Stimulated activated memory B cell treated with anti-CD40 and anti-IgM and Interleukin-4, amounts not matched to agents 10 μg/mL and 1 μg/mL and 100 μg/mL, for 72 hours (primary cell): ENCODE data around the gene CCND2.

ENCODE experiments used
- ATAC-seq: fragments of 150-1000 bp; cut with Tn5 transposase; 2 replicates; pipeline ENCODE4 v1.10.0; 2021
- H3K27ac Mint-ChIP-seq: one replicate; pipeline ENCODE4 v1.8.0; 2022; ENCODE audit warnings: mild to moderate bottlenecking, mixed read lengths
- H3K27me3 Mint-ChIP-seq: one replicate; pipeline ENCODE4 v1.8.0; 2022; ENCODE audit warnings: mixed read lengths
- H3K36me3 Mint-ChIP-seq: one replicate; pipeline ENCODE4 v1.8.0; 2022; ENCODE audit warnings: mixed read lengths
- H3K4me1 Mint-ChIP-seq: one replicate; pipeline ENCODE4 v1.8.0; 2022; ENCODE audit warnings: mixed read lengths
- H3K4me3 Mint-ChIP-seq: one replicate; pipeline ENCODE4 v1.8.0; 2022; ENCODE audit warnings: mild to moderate bottlenecking, moderate library complexity, mixed read lengths
- H3K9me3 Mint-ChIP-seq: one replicate; pipeline ENCODE4 v1.8.0; 2022; ENCODE audit warnings: mixed read lengths

Gene CCND2

DNA sequence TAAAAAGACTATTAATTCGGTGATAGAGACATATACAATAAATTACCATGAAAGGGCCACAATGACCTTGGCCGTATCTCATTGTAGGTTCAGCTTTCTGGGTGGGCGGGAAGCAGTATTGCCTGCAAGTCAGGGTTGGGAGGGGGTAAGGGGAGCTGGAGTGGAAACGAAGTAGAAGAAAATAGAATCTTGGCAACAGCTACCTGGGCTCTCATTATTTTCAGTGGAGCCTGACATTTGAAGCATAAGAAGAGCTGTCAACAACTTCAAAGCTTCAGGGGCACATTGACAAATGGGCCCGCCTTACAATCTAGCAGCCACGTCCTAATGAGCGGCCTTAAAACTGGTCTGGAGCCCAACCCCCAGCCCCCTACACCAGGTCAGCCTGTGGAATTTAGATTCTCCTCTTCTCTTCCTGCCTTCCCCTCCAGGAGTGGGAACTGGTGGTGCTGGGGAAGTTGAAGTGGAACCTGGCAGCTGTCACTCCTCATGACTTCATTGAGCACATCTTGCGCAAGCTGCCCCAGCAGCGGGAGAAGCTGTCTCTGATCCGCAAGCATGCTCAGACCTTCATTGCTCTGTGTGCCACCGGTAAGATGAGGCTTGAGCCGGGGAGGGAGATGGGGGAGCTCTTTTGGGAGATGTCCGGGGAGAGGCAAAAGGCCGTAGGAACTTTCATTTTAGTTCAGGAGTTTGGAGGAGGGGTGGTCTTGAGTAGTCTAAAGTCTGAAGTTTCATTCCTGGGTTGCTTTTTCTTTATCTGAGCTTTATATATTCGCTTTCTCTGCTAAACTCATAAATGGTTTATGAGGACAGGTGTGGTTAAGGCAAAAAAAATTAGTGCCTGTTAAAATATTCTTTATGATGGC lies 5.0 kb downstream of the CCND2 start:
- Mint-ChIP-seq H3K4me1 (peaks cover 57% of the 10 kb centered on the region), H3K4me3 (no peak overlapping the region), H3K27me3 (no peaks in the 10 kb centered on the region), H3K36me3 (peaks cover 51% of the 10 kb centered on the region), H3K9me3 (no peaks in the 10 kb centered on the region), H3K27ac (no peak overlapping the region)
- no peak for ATAC-seq

DNA sequence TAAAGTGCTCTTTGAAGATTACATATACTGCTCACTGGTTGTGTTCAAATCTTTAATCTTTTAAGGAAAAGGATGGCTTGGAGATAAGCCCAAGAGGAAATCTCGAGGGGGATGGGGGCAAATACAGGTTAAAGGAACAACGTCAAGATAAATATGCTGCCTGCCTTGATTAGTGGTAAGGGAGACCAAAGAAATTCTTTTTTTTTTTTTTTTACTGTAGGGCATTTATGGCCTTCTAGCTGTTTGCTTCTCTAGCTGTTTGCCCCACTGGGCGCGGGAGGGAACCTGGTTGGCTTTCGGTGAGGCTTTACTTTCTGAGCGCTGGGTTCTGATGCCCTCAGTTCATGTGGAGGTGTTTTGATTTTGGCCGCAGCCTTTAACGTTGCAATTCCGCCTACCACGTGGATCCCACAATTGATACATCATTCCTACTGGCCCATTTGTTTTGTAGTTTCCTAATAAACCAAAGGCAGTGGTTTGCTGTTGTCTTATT lies 5.7 kb downstream of the CCND2 start:
- H3K4me3 Mint-ChIP-seq: no peak overlapping the region
- H3K27ac Mint-ChIP-seq: no peak overlapping the region

DNA sequence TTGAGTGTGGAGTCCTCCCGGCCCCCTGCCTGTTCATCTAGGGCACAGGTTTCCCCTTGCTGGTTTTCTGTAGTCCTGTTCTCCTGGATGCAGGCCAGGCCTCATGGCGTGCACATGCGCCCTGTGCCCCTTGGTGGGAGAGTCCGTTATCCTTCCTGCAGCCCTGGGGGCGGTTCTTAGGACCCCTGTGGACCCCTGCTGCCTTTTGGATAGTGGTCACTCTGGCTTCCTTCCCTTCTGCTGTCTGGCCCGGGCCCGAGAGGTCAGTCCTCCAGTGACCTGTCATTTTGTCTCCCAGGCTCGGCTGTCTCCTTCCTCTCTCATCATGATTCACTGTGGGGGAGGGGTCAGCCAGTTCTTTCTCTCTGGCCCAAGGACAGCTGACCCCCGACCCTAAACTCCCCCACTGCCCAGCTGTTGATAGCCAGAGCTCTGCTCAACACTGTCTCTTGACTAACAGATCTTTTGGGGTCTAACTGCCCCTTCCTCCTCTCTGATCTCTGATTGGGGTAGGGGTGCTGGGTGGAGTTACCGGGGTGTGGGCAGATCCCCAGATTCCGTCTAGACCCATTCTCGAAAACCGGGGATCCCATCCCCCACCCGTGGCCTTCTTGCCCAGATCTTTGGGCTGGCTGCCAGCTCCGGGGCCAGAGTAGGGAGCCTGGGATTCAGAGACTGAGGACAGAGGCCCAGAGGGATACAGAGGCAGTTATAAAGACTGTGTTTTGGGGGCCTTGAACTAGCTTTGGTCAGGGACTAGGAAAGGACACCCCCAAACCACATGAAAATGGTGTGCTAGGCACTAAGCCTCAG lies 7.0 kb downstream of the CCND2 start:
- H3K4me3 Mint-ChIP-seq: no peak overlapping the region
- peaks cover 64% of the 10 kb centered on the region for H3K36me3 Mint-ChIP-seq
- H3K27me3 Mint-ChIP-seq: no peaks in the 10 kb centered on the region
- ATAC-seq: no peak
- peak overlapping the region; percentile 40 for H3K27ac Mint-ChIP-seq
- H3K9me3 Mint-ChIP-seq: no peaks in the 10 kb centered on the region
- peaks cover 63% of the 10 kb centered on the region for H3K4me1 Mint-ChIP-seq

More for the DNA sequence above, 5.7 kb downstream of the CCND2 start:
- Mint-ChIP-seq H3K4me1 (peaks cover 62% of the 10 kb centered on the region), H3K9me3 (no peaks in the 10 kb centered on the region), H3K27me3 (no peaks in the 10 kb centered on the region), H3K36me3 (peaks cover 56% of the 10 kb centered on the region)
- no peak for ATAC-seq

DNA sequence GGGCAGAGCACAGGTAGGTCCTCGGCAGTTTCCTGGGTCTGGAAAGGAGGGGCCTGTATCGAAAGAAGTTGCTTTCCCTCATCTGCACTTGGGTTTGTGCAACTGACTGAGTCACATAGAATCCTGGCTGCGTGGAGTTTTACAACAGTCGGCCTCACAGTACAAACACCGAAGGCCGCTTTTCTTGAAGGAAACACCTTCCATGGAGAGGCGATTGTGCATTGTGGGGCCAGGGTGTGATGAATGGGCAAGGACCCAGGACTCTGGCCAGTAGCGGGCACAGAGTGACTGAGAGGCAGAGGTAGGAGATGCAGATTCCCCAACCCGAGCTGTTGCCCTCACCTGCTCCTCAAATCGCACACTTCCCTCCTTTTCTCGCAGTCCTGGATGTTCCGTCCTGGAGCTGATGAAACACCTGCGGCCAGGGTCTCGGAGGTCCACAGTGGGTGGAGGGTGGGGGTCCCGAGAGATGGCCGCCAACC lies 7.7 kb downstream of the CCND2 start:
- H3K4me3 Mint-ChIP-seq: no peak overlapping the region
- peaks cover 63% of the 10 kb centered on the region for H3K4me1 Mint-ChIP-seq
- H3K36me3 Mint-ChIP-seq: peaks cover 70% of the 10 kb centered on the region
- no peak for ATAC-seq
- no peaks in the 10 kb centered on the region for H3K27me3 Mint-ChIP-seq
- peak overlapping the region; percentile 62 for H3K27ac Mint-ChIP-seq
- no peaks in the 10 kb centered on the region for H3K9me3 Mint-ChIP-seq

DNA sequence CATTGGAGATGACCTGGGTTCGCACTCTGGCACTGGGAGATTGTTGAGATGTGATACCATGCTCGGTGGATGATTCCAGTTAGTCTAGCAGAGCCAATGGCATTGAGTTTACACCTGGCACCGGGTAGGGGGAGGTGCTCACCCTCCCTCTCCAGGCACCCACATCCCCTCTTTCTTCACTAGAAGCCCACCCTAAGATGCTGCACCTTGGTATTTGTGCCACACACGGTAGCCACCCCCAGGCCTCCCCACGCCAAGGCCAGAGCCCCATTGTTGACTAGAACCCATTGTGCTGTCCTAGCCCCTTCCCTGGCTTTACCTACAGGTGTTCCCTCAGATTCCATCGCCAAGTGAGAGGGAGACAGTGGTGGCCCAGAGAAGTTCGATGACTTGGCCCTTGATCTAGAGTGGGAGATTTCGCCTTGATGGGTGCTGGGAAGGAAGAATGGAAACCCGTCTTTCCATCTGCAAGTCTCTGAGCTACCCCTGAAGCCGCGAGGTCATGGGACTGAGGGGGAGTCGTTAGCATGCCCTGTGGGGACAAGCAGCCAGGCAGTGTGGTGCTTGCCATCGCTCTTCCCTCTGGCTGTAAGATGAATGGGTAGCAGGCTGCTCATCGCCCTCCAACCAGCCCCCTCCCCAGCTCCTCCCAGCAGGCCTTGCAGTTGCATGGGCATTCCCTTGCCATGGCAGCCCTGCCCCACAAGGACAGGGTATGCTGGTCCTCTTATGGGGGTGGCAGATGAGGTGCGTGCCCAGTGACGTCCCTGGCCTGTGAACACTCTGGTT lies 8.7 kb downstream of the CCND2 start:
- Mint-ChIP-seq H3K4me3 (no peak overlapping the region), H3K27ac (peak overlapping the region; percentile 2), H3K36me3 (peaks cover 74% of the 10 kb centered on the region), H3K9me3 (no peaks in the 10 kb centered on the region), H3K27me3 (no peaks in the 10 kb centered on the region), H3K4me1 (peaks cover 63% of the 10 kb centered on the region)
- no peak for ATAC-seq

DNA sequence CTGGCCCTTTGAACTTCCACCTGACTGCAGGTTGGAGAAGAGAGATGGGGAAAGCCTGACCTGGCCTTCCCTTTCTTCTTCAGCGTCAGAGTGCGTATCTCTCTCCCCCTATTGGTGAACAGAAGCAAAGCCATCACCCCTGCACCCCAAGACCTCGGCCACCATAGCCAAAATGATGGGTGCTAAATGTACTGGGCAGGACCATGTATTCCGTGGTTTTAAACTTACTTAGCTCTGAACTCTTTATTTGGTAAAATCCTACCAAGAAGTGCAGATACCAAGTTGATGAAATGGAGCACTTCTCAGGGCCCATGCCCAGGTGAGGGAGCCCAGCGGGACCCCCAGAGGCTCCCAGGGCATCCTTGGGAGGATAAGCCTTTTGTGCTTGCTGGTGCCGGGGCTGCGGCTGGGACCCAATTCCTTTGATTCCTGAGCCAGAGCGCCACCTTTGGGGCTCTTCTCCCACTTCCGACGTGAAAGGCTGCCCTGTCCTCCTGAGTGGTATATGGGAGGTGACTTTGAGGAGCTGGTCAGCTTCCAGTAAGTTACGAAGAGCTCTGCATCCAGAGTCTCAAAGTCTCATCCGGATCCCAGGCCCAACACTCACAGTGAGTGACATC lies 9.4 kb downstream of the CCND2 start:
- H3K27me3 Mint-ChIP-seq: no peaks in the 10 kb centered on the region
- H3K4me1 Mint-ChIP-seq: peaks cover 70% of the 10 kb centered on the region
- ATAC-seq: no peak
- peaks cover 81% of the 10 kb centered on the region for H3K36me3 Mint-ChIP-seq
- H3K4me3 Mint-ChIP-seq: no peak overlapping the region
- H3K9me3 Mint-ChIP-seq: no peaks in the 10 kb centered on the region
- H3K27ac Mint-ChIP-seq: peak overlapping the region; percentile 2

DNA sequence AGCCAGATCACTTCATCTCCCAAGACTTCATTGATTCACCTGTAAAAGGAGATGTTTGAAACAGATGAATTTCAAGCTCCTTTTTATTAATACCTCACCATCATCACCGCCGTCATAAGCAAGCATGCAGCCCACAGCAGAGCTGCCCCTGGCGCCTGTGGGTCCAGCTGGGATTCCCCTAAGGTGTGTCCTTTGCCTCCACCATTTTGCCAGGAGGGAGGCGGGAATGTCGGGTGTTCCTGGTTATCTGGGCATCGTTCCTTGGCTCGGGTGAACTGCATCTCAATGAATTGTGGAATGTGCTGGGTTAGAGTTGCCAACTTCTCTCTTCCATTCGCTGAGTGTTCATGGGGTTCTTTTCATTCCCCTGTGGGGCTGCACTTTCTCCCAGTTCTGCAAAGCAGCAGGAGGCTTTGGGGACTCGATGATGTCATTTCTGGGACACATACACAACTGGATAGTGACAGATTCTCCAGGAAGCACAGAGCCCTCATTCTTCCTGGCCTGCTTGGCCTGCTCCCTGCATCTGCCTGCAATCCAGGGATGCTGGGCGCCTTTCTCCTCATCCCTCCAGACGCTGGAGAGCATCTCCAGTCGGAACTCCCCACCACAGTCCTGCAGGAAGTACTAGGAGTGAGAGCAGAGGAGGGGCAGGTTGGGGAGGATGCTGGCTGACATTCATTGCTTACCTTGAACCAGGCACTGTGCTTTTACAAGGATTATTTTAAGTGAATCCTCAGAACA lies 10.1 kb downstream of the CCND2 start:
- peak overlapping the region; percentile 2 for H3K27ac Mint-ChIP-seq
- peaks cover 74% of the 10 kb centered on the region for H3K4me1 Mint-ChIP-seq
- no peaks in the 10 kb centered on the region for H3K27me3 Mint-ChIP-seq
- no peaks in the 10 kb centered on the region for H3K9me3 Mint-ChIP-seq
- no peak for ATAC-seq
- peaks cover 86% of the 10 kb centered on the region for H3K36me3 Mint-ChIP-seq
- H3K4me3 Mint-ChIP-seq: no peak overlapping the region

DNA sequence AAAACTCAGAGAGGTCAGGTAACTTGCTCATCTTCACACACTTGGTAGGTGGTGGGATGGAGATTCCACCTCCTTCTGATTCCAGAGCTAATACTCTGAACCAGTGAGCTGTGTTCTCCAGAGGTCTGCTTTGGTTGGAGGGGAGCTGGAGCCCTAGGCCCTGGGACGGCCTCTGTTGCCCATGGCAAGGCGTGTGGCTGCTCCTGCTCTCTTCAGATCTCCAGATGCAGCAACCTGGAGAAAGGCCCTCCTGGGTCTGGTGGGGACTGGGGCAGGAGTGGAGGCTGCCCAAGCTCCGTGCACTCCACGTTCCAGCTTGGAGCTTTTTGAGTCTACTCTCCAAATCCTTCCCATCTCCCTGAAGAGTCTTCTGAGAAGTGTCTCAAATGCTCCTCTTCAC lies 10.7 kb downstream of the CCND2 start:
- Mint-ChIP-seq H3K9me3 (no peaks in the 10 kb centered on the region), H3K36me3 (peaks cover 86% of the 10 kb centered on the region), H3K4me1 (peaks cover 76% of the 10 kb centered on the region), H3K27me3 (no peaks in the 10 kb centered on the region), H3K27ac (no peak overlapping the region), H3K4me3 (no peak overlapping the region)
- no peak for ATAC-seq

DNA sequence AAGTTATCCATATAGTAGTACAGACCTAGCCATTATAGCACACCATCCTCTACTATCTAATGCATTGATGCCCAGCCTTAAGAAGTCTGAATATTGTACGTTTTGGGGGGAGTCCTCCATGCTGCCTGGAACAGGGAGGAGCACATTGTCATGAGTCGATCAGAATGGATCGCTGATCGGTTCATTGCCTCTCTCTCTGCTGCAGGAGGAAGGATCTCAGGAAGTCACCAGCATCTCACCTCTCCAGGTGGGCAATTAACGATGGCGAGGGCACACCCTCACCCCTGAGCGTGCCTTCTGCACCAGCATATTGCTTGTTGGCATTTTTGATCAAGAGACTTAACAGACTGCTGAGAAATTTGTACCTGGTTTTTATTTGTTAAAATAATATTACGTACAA lies 11.5 kb downstream of the CCND2 start:
- peak overlapping the region; percentile 78 for H3K27ac Mint-ChIP-seq
- H3K36me3 Mint-ChIP-seq: peaks cover 93% of the 10 kb centered on the region
- H3K4me3 Mint-ChIP-seq: no peak overlapping the region
- H3K4me1 Mint-ChIP-seq: peaks cover 78% of the 10 kb centered on the region
- H3K9me3 Mint-ChIP-seq: no peaks in the 10 kb centered on the region
- no peak for ATAC-seq
- H3K27me3 Mint-ChIP-seq: no peaks in the 10 kb centered on the region

DNA sequence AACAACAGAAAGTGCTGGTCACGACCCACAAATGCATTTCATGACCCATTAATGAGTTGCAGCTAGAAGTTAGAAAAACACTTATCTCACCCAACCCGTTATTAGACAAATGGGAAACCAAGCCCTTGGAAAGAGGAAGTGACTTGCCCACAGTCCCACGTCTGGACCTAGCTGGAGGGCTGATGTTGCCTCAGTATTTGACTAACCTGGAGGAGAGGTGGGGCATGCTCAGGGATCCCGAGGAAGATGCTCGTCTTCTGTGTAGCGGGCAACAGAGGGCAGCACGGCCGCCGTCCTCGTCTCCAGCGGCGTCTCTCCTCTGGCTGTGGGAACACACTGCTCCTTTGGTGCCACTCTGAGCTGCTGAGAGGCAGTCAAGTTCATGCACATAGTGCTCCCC lies 12.7 kb downstream of the CCND2 start:
- no peaks in the 10 kb centered on the region for H3K27me3 Mint-ChIP-seq
- peaks cover 76% of the 10 kb centered on the region for H3K4me1 Mint-ChIP-seq
- H3K9me3 Mint-ChIP-seq: no peaks in the 10 kb centered on the region
- peak overlapping the region; percentile 78 for H3K27ac Mint-ChIP-seq
- ATAC-seq: peak; percentile 87
- H3K36me3 Mint-ChIP-seq: peaks cover 93% of the 10 kb centered on the region
- peak overlapping the region; percentile 21 for H3K4me3 Mint-ChIP-seq

DNA sequence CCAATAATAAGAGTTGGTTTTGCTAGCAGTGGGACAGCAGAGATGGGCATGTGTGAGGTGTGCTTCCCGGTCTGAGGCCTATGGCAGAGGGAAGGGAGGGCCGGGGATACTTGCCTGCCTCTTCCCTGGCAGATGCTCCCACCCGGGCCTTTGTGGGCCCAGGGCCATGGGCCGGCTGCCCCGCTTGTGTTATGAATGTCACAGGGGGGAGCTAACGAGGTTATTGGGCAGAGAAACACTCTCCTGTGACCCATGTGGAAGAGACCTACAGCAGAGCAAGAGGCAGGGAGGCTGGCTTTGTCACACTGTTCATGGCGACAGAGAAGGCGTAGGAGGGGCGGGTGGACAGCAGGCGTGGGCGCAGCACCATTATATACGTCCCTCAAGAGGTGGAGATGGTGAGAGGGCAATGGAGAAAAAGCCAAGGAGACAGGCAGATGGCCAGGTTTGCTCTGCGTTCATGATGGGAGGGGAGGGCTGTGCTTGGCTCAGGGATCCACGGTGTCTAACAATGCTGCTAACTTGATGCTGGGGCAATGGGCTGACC lies 13.3 kb downstream of the CCND2 start:
- Mint-ChIP-seq H3K36me3 (peaks cover 93% of the 10 kb centered on the region), H3K27ac (peak overlapping the region; percentile 78), H3K9me3 (no peaks in the 10 kb centered on the region), H3K4me3 (no peak overlapping the region), H3K4me1 (peaks cover 77% of the 10 kb centered on the region), H3K27me3 (no peaks in the 10 kb centered on the region)
- ATAC-seq: no peak

DNA sequence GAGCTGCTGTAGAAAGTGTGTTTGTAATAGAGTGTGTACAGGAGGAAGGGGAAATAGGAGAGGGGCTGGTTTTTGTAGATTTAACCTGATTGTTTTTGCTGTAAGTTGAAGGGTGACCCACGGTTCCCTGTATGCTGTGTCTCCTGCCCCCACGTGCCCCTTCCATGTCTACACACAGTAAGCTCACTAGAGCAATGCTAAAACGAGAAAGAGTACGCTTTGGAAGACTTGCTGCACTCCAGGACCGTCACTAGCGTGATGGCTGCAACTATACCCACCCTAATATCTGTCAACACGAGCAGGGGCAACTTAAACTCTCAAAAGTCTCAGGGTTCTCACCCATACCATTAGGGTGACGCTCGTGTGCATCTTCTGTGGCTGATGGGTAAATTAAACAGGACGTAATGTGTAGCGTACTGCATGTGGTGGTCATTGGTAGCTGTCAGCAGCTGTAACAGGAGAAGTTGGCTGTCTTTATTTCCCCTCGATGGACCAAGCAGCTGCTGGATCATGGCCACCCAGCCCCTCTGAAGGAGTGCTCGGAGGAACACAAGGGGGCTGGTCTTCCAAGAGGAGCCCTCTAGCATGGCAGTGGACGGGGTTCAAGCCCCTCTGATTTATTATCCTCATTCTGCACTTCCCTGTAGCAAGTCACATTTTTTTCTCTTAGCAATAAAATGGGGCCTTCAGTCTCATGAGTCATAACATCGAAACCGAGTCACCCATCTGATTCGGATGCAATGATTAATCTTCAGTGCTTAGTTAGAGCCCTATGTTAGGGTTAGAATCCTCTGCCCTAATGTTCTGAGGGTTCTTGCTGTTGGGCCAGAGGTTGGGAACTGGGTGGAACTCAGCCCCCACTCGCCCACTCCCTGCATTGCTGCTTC lies 14.0 kb downstream of the CCND2 start:
- Mint-ChIP-seq H3K4me3 (no peak overlapping the region), H3K4me1 (peaks cover 81% of the 10 kb centered on the region), H3K9me3 (no peaks in the 10 kb centered on the region), H3K36me3 (peaks cover 93% of the 10 kb centered on the region), H3K27me3 (no peaks in the 10 kb centered on the region), H3K27ac (peak overlapping the region; percentile 78)
- ATAC-seq: no peak
